GM12872 (cell line): ENCODE data around the gene KSR1.

Experiments
- TF ChIP-seq, protein P1 (sequence below): IDR thresholded peaks from 3 replicates; pipeline ENCODE4 v1.5.1; 2011; ENCODE audit warnings: low read depth, mild to moderate bottlenecking, low read length, moderate library complexity; ENCODE audit not compliant: insufficient read depth

Gene KSR1

GRCh38 chr17:27496971-27497370 lies 40.7 kb downstream of the KSR1 start:
- TF ChIP-seq, protein P1, sequence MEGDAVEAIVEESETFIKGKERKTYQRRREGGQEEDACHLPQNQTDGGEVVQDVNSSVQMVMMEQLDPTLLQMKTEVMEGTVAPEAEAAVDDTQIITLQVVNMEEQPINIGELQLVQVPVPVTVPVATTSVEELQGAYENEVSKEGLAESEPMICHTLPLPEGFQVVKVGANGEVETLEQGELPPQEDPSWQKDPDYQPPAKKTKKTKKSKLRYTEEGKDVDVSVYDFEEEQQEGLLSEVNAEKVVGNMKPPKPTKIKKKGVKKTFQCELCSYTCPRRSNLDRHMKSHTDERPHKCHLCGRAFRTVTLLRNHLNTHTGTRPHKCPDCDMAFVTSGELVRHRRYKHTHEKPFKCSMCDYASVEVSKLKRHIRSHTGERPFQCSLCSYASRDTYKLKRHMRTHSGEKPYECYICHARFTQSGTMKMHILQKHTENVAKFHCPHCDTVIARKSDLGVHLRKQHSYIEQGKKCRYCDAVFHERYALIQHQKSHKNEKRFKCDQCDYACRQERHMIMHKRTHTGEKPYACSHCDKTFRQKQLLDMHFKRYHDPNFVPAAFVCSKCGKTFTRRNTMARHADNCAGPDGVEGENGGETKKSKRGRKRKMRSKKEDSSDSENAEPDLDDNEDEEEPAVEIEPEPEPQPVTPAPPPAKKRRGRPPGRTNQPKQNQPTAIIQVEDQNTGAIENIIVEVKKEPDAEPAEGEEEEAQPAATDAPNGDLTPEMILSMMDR = no peak

DNA sequence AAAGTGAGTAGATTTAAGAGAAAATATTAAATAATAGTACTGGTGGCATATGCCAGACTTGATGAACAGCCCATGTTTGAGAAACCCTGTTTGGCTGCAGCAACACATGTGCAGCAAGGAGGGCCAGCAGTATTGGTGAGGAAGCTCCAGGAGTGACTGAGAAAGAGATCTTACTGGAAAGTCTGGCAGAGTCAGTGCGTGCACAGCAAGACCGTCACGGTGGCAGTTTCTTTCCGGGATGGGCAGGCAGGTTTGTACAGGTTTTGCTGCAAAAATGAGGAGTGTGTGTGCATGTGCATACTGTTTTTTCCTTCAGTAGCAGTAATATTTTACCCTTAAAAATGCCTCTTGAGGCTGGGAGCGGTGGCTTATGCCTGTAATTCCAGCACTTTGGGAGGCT lies 41.4 kb downstream of the KSR1 start:
- TF ChIP-seq, protein P1 = no peak

- TF ChIP-seq, protein P1 = no peak
Measured at GRCh38 chr17:27498615-27499309, 42.5 kb downstream of the KSR1 start.

- TF ChIP-seq, protein P1 = no peak
Measured at GRCh38 chr17:27499451-27500265, 43.4 kb downstream of the KSR1 start.

GRCh38 chr17:27502526-27503324 lies 46.5 kb downstream of the KSR1 start:
- TF ChIP-seq, protein P1 = no peak

DNA sequence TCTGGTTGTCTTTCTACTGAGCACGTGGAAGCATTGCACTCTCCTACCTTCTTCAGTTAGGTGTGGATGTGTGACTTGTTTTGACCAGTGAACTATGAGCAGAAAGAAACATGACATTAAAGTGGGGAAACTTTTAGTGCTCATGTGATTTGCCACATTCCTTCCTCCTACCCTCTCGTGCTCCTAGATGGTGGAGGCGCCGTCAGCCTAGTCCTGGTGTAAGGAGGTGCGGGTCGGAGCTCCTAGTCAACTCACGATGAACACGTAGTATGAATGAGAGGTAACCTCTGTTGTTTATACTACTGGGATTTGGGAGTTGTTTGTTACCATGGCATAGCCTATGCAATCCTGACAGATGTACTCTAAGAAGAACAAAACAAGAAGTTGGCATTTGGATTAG lies 47.4 kb downstream of the KSR1 start:
- TF ChIP-seq, protein P1 = no peak
